ENCODE results near the gene B3GALT6.

Gene B3GALT6

GRCh38 chr1:1240822-1241587 is 9.0 kb downstream of the B3GALT6 start:
- TF ChIP-seq CTCF (IDR thresholded peaks at IDR 0.05; ENCODE audit: extremely low read depth, missing control alignments) = no peak
- no peak for DNase-seq (ENCODE audit: low spot score)

- no peak for DNase-seq (ENCODE audit: low spot score)
- TF ChIP-seq CTCF (IDR thresholded peaks at IDR 0.05; ENCODE audit: extremely low read depth, missing control alignments) = no peak
Observed at GRCh38 chr1:1241588-1242219, 9.7 kb downstream of the B3GALT6 start.

- no peak for DNase-seq (ENCODE audit: low spot score)
- no peak for TF ChIP-seq CTCF (IDR thresholded peaks at IDR 0.05; ENCODE audit: extremely low read depth, missing control alignments)
Observed at GRCh38 chr1:1242461-1243265, 10.6 kb downstream of the B3GALT6 start.

GRCh38 chr1:1243266-1243660 is 11.2 kb downstream of the B3GALT6 start:
- DNase-seq (ENCODE audit: low spot score) = no peak
- no peak for TF ChIP-seq CTCF (IDR thresholded peaks at IDR 0.05; ENCODE audit: extremely low read depth, missing control alignments)

GRCh38 chr1:1243807-1244191 is 11.8 kb downstream of the B3GALT6 start:
- no peak for TF ChIP-seq CTCF (IDR thresholded peaks at IDR 0.05; ENCODE audit: extremely low read depth, missing control alignments)
- DNase-seq (ENCODE audit: low spot score) = no peak

GRCh38 chr1:1244192-1244811 is 12.3 kb downstream of the B3GALT6 start:
- DNase-seq (ENCODE audit: low spot score) = no peak
- no peak for TF ChIP-seq CTCF (IDR thresholded peaks at IDR 0.05; ENCODE audit: extremely low read depth, missing control alignments)
